Epithelial cell of proximal tubule (primary cell): ENCODE results near the gene PHB1. TPM values are rescaled to one million over a fixed set of nuclear protein-coding genes. Genes with fewer than 3 reads are reported as not detected.

Experiments used
- DNase-seq: peaks from one replicate; pipeline ENCODE4 v3.0.0-alpha.2; 2011; ENCODE audit warnings: low read depth
- H3K4me3 ChIP-seq: 2 replicates; pipeline ENCODE4 v1.5.1; 2011; ENCODE audit warnings: low read depth, mild to moderate bottlenecking, low read length
- CTCF ChIP-seq: conservative IDR thresholded peaks from 2 replicates; pipeline ENCODE4 v1.5.1; 2012; ENCODE audit warnings: low read depth, mild to moderate bottlenecking, low read length
- total RNA-seq: library from RNA; depleted of rRNA; stranded (reverse); fragments of >200 nt; gene quantifications from 2 replicates; pipeline ENCODE4 v1.2.3, GENCODE V29; 2015

Gene PHB1
- total RNA-seq, 1 donor from 2014 or later = 166 TPM

DNA sequence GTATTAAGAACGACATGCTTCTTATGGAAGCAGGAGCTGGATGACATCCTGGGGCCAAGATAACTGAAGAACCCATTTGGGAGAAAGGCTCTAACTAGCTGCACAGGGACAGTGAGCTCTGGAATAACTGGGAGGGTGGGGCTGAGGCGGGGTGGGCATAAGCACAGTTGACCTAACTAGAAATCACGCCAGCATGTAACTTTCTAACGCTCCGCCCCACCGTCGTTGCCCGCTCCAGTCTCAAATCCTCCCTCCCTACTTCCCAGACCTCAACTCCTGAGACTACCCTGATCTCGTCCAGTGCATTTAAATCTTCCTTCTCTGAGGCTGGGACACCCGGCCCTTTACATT, 436 bp downstream of the PHB1 start:
- no peak for DNase-seq
- peak overlapping the region; percentile 100 for H3K4me3 ChIP-seq
- TF ChIP-seq CTCF = no peak

DNA sequence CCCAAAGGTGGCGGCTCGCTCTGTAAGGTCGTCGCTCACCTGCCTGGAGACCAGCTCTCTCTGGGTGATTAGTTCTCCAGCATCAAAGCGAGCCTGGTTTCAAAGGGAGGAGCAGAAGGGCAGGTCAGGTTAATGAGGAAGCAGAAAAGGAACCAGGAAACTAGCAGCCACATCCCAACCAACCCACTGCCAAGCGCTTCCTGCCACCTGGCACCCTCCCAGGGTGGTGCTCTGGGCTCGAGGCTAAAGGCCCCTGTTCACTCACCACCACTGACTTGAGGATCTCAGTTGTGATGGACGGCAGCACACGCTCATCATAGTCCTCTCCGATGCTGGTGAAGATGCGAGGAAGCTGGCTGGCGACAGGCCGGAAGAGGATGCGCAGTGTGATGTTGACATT, 5.6 kb downstream of the PHB1 start:
- no peak for TF ChIP-seq CTCF
- no peak overlapping the region for H3K4me3 ChIP-seq
- no peak for DNase-seq

- peak; percentile 95 for TF ChIP-seq CTCF
- DNase-seq = no peak
- H3K4me3 ChIP-seq = no peak overlapping the region
These were observed 6.6 kb downstream of the PHB1 start for GRCh38 chr17:49407981-49408501.

GRCh38 chr17:49407086-49407485, 7.6 kb downstream of the PHB1 start:
- no peak for DNase-seq
- TF ChIP-seq CTCF = no peak
- no peak overlapping the region for H3K4me3 ChIP-seq

DNA sequence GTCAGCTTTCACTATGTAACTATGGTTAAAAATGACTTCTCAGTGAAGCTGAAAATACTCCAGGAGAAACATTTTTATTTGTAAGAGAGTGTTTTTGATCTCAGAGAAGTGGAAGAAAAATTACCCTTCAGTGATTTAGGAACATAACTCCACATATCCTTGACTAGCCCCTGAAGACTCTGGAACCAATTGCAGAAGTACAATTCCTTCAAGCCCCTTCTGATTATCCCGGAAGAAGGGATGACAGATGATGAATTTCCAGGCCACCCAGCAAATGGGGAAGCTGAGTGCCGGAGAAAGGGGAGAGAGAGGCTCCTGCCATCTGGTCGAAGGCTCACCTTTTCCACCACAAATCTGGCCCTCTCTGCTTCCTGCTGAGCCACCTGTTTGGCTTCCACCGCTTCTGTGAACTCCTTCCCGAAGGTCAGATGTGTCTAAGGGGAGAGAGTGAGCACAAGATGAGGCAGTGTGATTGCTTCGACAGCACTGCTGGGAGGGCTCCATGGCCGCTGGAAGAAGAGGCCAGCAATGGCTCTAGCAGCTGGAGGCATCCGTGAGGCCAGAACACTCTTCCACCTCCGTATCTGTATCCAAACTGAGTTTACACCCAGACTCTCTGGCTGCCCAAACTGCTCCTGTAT, 8.1 kb downstream of the PHB1 start:
- H3K4me3 ChIP-seq = no peak overlapping the region
- TF ChIP-seq CTCF = no peak
- DNase-seq = no peak

DNA sequence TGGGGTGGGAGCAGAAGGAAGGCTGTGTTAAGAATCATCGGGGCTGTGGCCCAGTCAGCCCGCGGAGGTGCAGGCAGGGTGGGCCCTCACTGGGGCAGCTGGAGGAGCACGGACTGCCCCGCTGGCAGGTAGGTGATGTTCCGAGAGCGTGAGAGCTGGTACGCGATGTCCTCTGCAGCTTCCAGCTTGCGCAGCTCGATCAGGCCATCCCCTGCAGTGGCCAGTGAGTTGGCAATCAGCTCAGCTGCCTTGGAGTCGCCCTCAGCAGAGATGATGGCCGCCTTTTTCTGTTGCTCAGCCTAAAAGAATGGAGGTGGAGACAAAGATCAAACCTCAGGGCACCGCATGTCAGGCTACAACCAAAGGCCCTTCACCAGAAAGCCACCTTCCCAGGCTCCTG, 9.8 kb downstream of the PHB1 start:
- no peak for TF ChIP-seq CTCF
- DNase-seq = no peak
- H3K4me3 ChIP-seq = no peak overlapping the region

- no peak for TF ChIP-seq CTCF
- no peak for DNase-seq
- no peak overlapping the region for H3K4me3 ChIP-seq
These were observed 10.3 kb downstream of the PHB1 start for GRCh38 chr17:49404361-49404760.
